Neural cell (in vitro differentiated cells): ENCODE results near the gene SH3RF3. TPM values are rescaled to one million over a fixed set of nuclear protein-coding genes. Genes with fewer than 3 reads are reported as not detected.

Experiments
- H2AFZ ChIP-seq: fragments of 200-600, 300-800 bp; sonication (generic), shearing (Covaris generic); 2 replicates; pipeline ENCODE4 v1.6.0; 2014; ENCODE audit warnings: low read depth, mild to moderate bottlenecking, antibody characterized with exemption, low read length, moderate library complexity
- H3F3A ChIP-seq: fragments of 200-600 bp; shearing (Covaris generic); 2 replicates; pipeline ENCODE4 v1.6.1; 2016; ENCODE audit warnings: mild to moderate bottlenecking, moderate library complexity, mixed read lengths, antibody characterized with exemption, low read length; ENCODE audit not compliant: insufficient read depth, poor library complexity, severe bottlenecking
- H3K27ac ChIP-seq: fragments of 200-600, 300-800 bp; sonication (generic), shearing (Covaris generic); 2 replicates; pipeline ENCODE4 v1.5.1; 2014; ENCODE audit warnings: mild to moderate bottlenecking, low read length, moderate library complexity
- H3K27me3 ChIP-seq: fragments of 300-800, 200-600 bp; sonication (generic), shearing (Covaris generic); 2 replicates; pipeline ENCODE4 v1.6.0; 2014; ENCODE audit warnings: mild to moderate bottlenecking, low read depth, low read length, moderate library complexity; ENCODE audit not compliant: insufficient read depth
- H3K36me3 ChIP-seq: fragments of 300-800, 200-600 bp; sonication (generic), shearing (Covaris generic); 2 replicates; pipeline ENCODE4 v1.5.1; 2014; ENCODE audit warnings: mild to moderate bottlenecking, antibody characterized with exemption, low read length, moderate library complexity; ENCODE audit not compliant: insufficient read depth
- H3K4me2 ChIP-seq: fragments of 300-800, 200-600 bp; sonication (generic), shearing (Covaris generic); 2 replicates; pipeline ENCODE4 v1.6.0; 2014; ENCODE audit warnings: mild to moderate bottlenecking, low read length
- H3K4me3 ChIP-seq: fragments of 300-800, 200-600 bp; sonication (generic), shearing (Covaris generic); 2 replicates; pipeline ENCODE4 v1.5.1; 2014; ENCODE audit warnings: mild to moderate bottlenecking, low read length, moderate library complexity
- H3K79me2 ChIP-seq: fragments of 200-600 bp; shearing (Covaris generic); replicated peaks from 2 replicates; pipeline ENCODE4 v1.6.0; 2014; ENCODE audit warnings: mild to moderate bottlenecking, low read length, moderate library complexity; ENCODE audit not compliant: insufficient read depth
- H3K9ac ChIP-seq: fragments of 300-800, 200-600 bp; sonication (generic), shearing (Covaris generic); 2 replicates; pipeline ENCODE4 v1.6.1; 2016; ENCODE audit warnings: mild to moderate bottlenecking, low read length, mixed read lengths
- H3K9me2 ChIP-seq: fragments of 200-600 bp; shearing (Covaris generic); 2 replicates; pipeline ENCODE4 v1.6.1; 2016; ENCODE audit warnings: mild to moderate bottlenecking, low read length, mixed read lengths; ENCODE audit not compliant: insufficient read depth
- H3K9me3 ChIP-seq: fragments of 200-600, 300-800 bp; sonication (generic), shearing (Covaris generic); 2 replicates; pipeline ENCODE4 v1.6.1; 2016; ENCODE audit warnings: mild to moderate bottlenecking, mixed run types, low read length, moderate library complexity, mixed read lengths
- H4K20me1 ChIP-seq: fragments of 200-600 bp; shearing (Covaris generic); 2 replicates; pipeline ENCODE4 v1.6.1; 2016; ENCODE audit warnings: mild to moderate bottlenecking, mixed run types; ENCODE audit not compliant: insufficient read depth
- EP300 ChIP-seq: fragments of 450-650 bp; conservative IDR thresholded peaks from 2 replicates; pipeline ENCODE4 v1.6.1; 2014; ENCODE audit warnings: antibody characterized with exemption, mild to moderate bottlenecking, moderate library complexity; ENCODE audit not compliant: poor library complexity, severe bottlenecking
- EZH2 ChIP-seq: fragments of 200-600, 300-800 bp; shearing (Covaris generic), sonication (generic); IDR thresholded peaks from 2 replicates; pipeline ENCODE4 v1.6.1; 2014; ENCODE audit warnings: antibody characterized with exemption, low read length, borderline replicate concordance, mild to moderate bottlenecking; ENCODE audit not compliant: insufficient read depth, poor library complexity, severe bottlenecking
- MXI1 ChIP-seq: fragments of 450-650 bp; conservative IDR thresholded peaks from 2 replicates; pipeline ENCODE4 v1.6.1; 2014; ENCODE audit warnings: antibody characterized with exemption, mild to moderate bottlenecking; ENCODE audit not compliant: poor library complexity, severe bottlenecking
- POLR2AphosphoS5 ChIP-seq: IDR thresholded peaks from 2 replicates; pipeline ENCODE4 v1.6.1; 2012
- RAD21 ChIP-seq: fragments of 450-650 bp; conservative IDR thresholded peaks from 2 replicates; pipeline ENCODE4 v1.6.1; 2014; ENCODE audit warnings: antibody characterized with exemption, mild to moderate bottlenecking, moderate library complexity
- SMC3 ChIP-seq: fragments of 450-650 bp; conservative IDR thresholded peaks from 2 replicates; pipeline ENCODE4 v1.6.1; 2014; ENCODE audit warnings: antibody characterized with exemption, mild to moderate bottlenecking, moderate library complexity; ENCODE audit not compliant: poor library complexity
- TAF1 ChIP-seq: IDR thresholded peaks from 2 replicates; pipeline ENCODE4 v1.6.1; 2012; ENCODE audit warnings: low read depth
- polyA plus RNA-seq: library from polyadenylated mRNA; depleted of rRNA; stranded (reverse); fragments of >200 nt; gene quantifications from 2 replicates; pipeline ENCODE4 v1.2.3, GENCODE V29; 2014
- TF ChIP-seq, protein P1 (sequence below): fragments of 450-650 bp; IDR thresholded peaks from 2 replicates; pipeline ENCODE4 v1.5.1; 2014; ENCODE audit warnings: antibody characterized with exemption, mild to moderate bottlenecking, moderate library complexity; ENCODE audit not compliant: poor library complexity, severe bottlenecking
- TF ChIP-seq, protein P2 (sequence below): IDR thresholded peaks from 2 replicates; pipeline ENCODE4 v1.6.1; 2012; ENCODE audit warnings: borderline replicate concordance

SH3RF3 gene
- polyA plus RNA-seq, 1 donor from 2014 or later = 0.53 TPM

DNA sequence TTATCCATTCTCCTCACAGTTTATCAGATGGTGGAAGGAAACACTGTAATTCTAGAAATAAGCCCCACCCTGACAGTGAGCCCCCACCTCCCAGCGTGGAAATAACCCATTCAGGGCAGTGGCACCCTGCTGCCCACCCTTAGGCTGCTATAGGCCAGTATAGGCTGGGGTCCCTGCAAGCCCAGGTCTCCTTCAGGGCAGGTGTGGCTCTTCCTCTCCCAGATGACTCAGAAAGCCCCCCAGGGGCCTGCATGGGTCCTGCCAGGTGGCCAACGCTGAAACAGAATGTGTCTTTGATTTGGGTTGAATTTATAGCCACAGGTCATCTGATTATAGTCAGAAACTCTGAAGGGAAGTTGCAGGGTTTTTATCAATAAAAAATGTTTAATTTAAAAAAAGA lies 136.4 kb downstream of the SH3RF3 start:
- no peak overlapping the region for H3K4me3 ChIP-seq
- H3F3A ChIP-seq = no peaks in the 10 kb centered on the region
- H2AFZ ChIP-seq = no peak overlapping the region
- no peak overlapping the region for H3K9ac ChIP-seq
- no peak overlapping the region for H3K27ac ChIP-seq
- no peaks in the 10 kb centered on the region for H3K79me2 ChIP-seq
- no peaks in the 10 kb centered on the region for H3K9me3 ChIP-seq
- H3K4me2 ChIP-seq = no peak overlapping the region
- no peaks in the 10 kb centered on the region for H3K36me3 ChIP-seq
- TF ChIP-seq POLR2AphosphoS5 (no peak), TAF1 (no peak), EP300 (no peak), SMC3 (no peak), EZH2 (no peak), MXI1 (no peak), RAD21 (no peak)
- TF ChIP-seq, protein P1, sequence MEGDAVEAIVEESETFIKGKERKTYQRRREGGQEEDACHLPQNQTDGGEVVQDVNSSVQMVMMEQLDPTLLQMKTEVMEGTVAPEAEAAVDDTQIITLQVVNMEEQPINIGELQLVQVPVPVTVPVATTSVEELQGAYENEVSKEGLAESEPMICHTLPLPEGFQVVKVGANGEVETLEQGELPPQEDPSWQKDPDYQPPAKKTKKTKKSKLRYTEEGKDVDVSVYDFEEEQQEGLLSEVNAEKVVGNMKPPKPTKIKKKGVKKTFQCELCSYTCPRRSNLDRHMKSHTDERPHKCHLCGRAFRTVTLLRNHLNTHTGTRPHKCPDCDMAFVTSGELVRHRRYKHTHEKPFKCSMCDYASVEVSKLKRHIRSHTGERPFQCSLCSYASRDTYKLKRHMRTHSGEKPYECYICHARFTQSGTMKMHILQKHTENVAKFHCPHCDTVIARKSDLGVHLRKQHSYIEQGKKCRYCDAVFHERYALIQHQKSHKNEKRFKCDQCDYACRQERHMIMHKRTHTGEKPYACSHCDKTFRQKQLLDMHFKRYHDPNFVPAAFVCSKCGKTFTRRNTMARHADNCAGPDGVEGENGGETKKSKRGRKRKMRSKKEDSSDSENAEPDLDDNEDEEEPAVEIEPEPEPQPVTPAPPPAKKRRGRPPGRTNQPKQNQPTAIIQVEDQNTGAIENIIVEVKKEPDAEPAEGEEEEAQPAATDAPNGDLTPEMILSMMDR = no peak
- TF ChIP-seq, protein P2, sequence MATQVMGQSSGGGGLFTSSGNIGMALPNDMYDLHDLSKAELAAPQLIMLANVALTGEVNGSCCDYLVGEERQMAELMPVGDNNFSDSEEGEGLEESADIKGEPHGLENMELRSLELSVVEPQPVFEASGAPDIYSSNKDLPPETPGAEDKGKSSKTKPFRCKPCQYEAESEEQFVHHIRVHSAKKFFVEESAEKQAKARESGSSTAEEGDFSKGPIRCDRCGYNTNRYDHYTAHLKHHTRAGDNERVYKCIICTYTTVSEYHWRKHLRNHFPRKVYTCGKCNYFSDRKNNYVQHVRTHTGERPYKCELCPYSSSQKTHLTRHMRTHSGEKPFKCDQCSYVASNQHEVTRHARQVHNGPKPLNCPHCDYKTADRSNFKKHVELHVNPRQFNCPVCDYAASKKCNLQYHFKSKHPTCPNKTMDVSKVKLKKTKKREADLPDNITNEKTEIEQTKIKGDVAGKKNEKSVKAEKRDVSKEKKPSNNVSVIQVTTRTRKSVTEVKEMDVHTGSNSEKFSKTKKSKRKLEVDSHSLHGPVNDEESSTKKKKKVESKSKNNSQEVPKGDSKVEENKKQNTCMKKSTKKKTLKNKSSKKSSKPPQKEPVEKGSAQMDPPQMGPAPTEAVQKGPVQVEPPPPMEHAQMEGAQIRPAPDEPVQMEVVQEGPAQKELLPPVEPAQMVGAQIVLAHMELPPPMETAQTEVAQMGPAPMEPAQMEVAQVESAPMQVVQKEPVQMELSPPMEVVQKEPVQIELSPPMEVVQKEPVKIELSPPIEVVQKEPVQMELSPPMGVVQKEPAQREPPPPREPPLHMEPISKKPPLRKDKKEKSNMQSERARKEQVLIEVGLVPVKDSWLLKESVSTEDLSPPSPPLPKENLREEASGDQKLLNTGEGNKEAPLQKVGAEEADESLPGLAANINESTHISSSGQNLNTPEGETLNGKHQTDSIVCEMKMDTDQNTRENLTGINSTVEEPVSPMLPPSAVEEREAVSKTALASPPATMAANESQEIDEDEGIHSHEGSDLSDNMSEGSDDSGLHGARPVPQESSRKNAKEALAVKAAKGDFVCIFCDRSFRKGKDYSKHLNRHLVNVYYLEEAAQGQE = no peak
- H3K27me3 ChIP-seq = no peaks in the 10 kb centered on the region
- no peaks in the 10 kb centered on the region for H4K20me1 ChIP-seq
- H3K9me2 ChIP-seq = no peaks in the 10 kb centered on the region

DNA sequence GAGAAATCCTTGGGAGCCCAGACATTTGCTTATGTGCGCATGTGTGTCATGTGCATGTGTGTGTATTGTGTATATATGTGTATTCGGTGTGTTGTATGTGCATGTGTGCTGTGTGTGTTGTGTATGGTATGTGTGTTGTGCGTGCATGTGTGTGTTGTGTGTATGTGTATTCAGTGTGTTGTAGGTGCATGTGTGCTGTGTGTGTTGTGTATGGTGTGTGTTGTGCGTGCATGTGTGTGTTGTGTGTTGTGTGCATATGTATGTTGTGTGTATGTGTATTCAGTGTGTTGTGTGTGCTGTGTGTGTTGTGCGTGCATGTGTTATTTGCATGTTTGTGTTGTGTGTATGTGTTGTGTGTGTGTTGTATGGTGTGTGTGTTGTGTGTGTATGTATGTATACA lies 136.9 kb downstream of the SH3RF3 start:
- no peak overlapping the region for H3K27ac ChIP-seq

More for the DNA sequence above, 136.9 kb downstream of the SH3RF3 start:
- no peak overlapping the region for H3K9ac ChIP-seq
- no peaks in the 10 kb centered on the region for H4K20me1 ChIP-seq
- H3K4me3 ChIP-seq = no peak overlapping the region
- H3F3A ChIP-seq = no peaks in the 10 kb centered on the region
- H3K9me3 ChIP-seq = no peaks in the 10 kb centered on the region
- H3K4me2 ChIP-seq = no peak overlapping the region
- no peaks in the 10 kb centered on the region for H3K36me3 ChIP-seq
- H3K79me2 ChIP-seq = no peaks in the 10 kb centered on the region
- H3K27me3 ChIP-seq = no peaks in the 10 kb centered on the region
- TF ChIP-seq MXI1 (no peak), RAD21 (no peak), POLR2AphosphoS5 (no peak), EP300 (no peak), TAF1 (no peak), SMC3 (no peak), EZH2 (no peak)
- TF ChIP-seq, protein P1 = no peak
- TF ChIP-seq, protein P2 = no peak
- H2AFZ ChIP-seq = no peak overlapping the region
- H3K9me2 ChIP-seq = no peaks in the 10 kb centered on the region
